ENCODE results near the gene IL18R1.

IL18R1 gene

DNA sequence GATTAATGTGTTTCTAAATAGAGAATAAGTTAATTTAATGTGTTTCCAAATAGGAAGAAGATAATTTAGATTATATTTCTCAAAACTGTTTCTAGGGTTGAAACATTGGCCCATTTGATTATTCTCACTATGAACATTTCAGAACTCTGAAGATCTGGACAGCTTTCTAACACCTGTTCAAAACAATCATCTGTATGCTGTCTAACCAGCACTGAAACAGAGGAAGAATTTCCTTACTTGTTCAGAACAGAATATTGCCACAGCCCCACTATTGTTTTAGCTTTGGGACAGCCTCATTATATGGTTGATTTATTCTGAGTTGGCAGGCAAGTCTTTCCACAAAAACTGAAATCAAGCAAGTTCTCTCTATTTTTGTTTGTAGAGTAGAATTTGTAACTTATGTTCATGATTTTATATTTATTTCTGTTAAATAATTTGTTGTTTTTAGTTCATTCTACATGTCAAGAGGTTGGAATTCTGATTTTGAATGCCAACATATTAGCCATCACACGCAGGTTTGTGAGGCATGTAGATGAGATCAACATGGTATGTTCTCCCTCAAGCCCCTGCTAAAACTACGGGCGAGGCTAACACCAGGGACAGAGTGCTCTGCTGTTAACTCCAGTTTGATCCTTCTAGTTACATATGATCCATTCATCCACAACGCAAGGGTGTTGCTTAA lies 78.5 kb downstream of the IL18R1 start:
- DNase-seq (ENCODE audit: low read depth): no peak

DNA sequence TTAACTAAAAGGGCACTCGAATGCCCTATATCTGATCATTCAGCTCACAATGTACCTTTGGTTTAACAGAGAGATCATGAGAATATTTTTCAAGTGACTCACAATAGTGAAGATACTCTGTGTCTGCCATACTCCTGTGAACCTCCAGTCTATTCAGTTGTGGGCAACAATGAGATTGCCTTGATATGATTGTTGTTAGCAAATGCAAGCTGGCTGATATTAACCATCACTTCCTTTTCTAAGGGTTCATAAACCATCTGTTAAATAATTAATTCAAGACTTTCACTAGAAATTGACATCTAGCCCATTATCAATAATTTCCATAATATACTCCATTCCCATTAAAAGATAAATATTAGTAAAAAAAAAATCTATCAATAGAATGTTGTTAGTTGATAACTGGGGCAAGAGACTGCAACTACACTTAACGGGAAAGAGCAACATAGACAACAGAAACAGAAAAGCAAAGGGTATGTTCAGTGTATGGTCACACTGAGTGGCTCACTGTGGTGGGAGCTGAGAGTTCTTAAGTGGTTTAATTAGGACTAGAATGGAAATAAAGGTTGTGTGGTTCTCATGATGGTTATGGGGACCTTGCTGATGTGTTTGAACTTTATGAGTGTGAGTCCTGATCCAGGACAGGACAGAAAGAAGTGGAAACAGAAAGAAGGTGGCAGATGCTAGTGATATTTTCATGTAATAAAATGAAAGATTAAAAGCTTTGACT lies 79.2 kb downstream of the IL18R1 start:
- DNase-seq (ENCODE audit: low read depth): no peak

GRCh38 chr2:102435741-102436140 lies 80.1 kb downstream of the IL18R1 start:
- DNase-seq (ENCODE audit: low read depth): no peak

- DNase-seq (ENCODE audit: low read depth): no peak
These were observed 80.7 kb downstream of the IL18R1 start for GRCh38 chr2:102436323-102436722.

GRCh38 chr2:102437122-102437521 lies 81.5 kb downstream of the IL18R1 start:
- no peak for DNase-seq (ENCODE audit: low read depth)

- no peak for DNase-seq (ENCODE audit: low read depth)
These were observed 82.5 kb downstream of the IL18R1 start for GRCh38 chr2:102438111-102438510.

- DNase-seq (ENCODE audit: low read depth): no peak
These were observed 83.0 kb downstream of the IL18R1 start for GRCh38 chr2:102438578-102438977.

- DNase-seq (ENCODE audit: low read depth): no peak
These were observed 83.6 kb downstream of the IL18R1 start for GRCh38 chr2:102439065-102439695.

DNA sequence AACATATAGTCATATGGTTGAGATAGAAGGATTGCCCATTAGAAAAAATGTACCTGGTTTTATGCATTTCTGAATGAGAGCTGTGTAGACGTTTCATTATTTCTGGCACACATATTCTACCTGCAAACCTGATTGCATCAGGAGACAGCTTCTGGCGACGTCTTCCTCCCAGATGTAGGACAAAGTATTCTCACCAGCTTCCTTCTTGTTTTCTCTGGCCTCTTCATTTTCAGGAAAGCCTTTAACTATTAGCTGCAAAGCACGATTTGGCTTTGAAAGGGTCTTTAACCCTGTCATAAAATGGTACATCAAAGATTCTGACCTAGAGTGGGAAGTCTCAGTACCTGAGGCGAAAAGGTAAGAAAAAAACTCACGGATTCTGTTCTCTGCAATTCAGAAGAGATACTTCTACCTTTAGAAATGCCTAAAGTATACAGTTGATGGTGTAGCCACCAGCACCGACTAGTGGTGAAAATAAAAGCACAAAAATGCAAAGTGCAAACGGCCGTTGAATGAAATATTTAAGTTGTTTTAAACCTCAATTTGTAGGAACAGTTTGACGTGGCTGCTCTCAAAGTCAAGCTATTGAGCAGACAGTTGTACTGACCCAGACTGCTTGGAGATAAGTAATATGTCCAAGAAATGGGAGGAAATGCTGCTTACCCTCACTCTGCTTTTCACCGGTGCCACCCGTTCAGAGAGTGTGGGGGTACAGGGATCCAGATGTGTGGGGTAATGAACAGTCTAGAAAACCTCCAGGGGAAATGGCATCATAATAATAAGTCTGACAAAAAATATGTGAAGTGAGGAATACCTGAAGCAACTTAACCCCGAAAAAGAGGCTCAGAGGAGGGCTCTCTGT lies 87.6 kb downstream of the IL18R1 start:
- DNase-seq (ENCODE audit: low read depth): peak; percentile 39

- DNase-seq (ENCODE audit: low read depth): no peak
These were observed 88.6 kb downstream of the IL18R1 start for GRCh38 chr2:102444233-102444632.

GRCh38 chr2:102446936-102447335 lies 91.3 kb downstream of the IL18R1 start:
- DNase-seq (ENCODE audit: low read depth): no peak

All from stimulated activated CD4-positive, alpha-beta T cell treated with anti-CD3 and anti-CD28 coated beads, Interleukin-2, amount 100 ng/mL, for 4 hours (primary cell).